Endothelial cell (in vitro differentiated cells): Measurements from ENCODE around the gene FDXR. TPM values are rescaled to one million over a fixed set of nuclear protein-coding genes. Genes with fewer than 3 reads are reported as not detected.
A peak's percentile ranks its signal among the peaks of the same experiment; 100 is the strongest.

Experiments
- DNase-seq: peaks from one replicate; pipeline ENCODE4 v3.0.0; 2021; ENCODE audit warnings: low spot score
- H3K27ac Mint-ChIP-seq: one replicate; pipeline ENCODE4 v1.8.0; 2021; ENCODE audit warnings: mixed read lengths, inconsistent platforms; ENCODE audit not compliant: unreplicated experiment
- H3K27me3 Mint-ChIP-seq: one replicate; pipeline ENCODE4 v1.8.0; 2021; ENCODE audit warnings: mild to moderate bottlenecking, moderate library complexity, mixed read lengths, inconsistent platforms; ENCODE audit not compliant: unreplicated experiment
- H3K36me3 Mint-ChIP-seq: one replicate; pipeline ENCODE4 v1.8.0; 2021; ENCODE audit warnings: mild to moderate bottlenecking, low read depth, mixed read lengths, inconsistent platforms; ENCODE audit not compliant: unreplicated experiment
- H3K4me1 Mint-ChIP-seq: one replicate; pipeline ENCODE4 v1.8.0; 2021; ENCODE audit warnings: mild to moderate bottlenecking, mixed read lengths, inconsistent platforms; ENCODE audit not compliant: unreplicated experiment
- H3K4me3 Mint-ChIP-seq: one replicate; pipeline ENCODE4 v1.8.0; 2021; ENCODE audit warnings: mild to moderate bottlenecking, mixed read lengths, inconsistent platforms; ENCODE audit not compliant: unreplicated experiment
- H3K9me3 Mint-ChIP-seq: one replicate; pipeline ENCODE4 v1.8.0; 2021; ENCODE audit warnings: mixed read lengths, inconsistent platforms; ENCODE audit not compliant: unreplicated experiment
- total RNA-seq: library from RNA; stranded (reverse); fragmentation: NEBNext Ultra II Directional; extraction: Animal tissue kit (Norgen Biotek cat#: 25700); gene quantifications from one replicate; pipeline ENCODE4 v1.2.1, GENCODE V29; 2021; ENCODE audit not compliant: unreplicated experiment
- TF ChIP-seq, protein P1 (sequence below): fragments of 200-600 bp; sonication (generic); IDR thresholded peaks from one replicate; pipeline ENCODE4 v1.5.0; 2021; ENCODE audit warnings: antibody characterized with exemption; ENCODE audit not compliant: unreplicated experiment

FDXR gene
- total RNA-seq, 1 donor from 2014 or later = 22.1 TPM

DNA sequence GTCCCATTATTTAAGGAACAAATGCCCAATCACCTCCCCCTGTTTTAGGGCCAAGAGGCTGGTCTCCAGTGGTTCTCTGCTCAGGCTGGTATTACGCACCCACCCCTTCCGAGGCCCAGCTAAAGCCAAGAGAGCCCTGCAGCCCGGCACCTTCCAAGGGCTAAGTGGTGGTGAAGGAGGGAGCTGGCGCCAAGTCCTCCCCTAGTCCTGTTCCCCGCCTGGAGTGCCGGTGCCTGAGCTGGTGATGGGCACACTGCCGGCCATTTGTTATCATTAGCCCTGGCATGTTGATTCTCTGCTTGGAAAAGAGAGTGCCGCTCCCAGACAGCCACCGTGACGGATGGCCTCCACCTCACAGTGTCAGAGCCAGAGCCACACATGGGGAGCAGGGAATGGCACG is 45.0 kb downstream of the FDXR start:
- no peak overlapping the region for H3K4me3 Mint-ChIP-seq
- H3K4me1 Mint-ChIP-seq = no peaks in the 10 kb centered on the region
- TF ChIP-seq, protein P1, sequence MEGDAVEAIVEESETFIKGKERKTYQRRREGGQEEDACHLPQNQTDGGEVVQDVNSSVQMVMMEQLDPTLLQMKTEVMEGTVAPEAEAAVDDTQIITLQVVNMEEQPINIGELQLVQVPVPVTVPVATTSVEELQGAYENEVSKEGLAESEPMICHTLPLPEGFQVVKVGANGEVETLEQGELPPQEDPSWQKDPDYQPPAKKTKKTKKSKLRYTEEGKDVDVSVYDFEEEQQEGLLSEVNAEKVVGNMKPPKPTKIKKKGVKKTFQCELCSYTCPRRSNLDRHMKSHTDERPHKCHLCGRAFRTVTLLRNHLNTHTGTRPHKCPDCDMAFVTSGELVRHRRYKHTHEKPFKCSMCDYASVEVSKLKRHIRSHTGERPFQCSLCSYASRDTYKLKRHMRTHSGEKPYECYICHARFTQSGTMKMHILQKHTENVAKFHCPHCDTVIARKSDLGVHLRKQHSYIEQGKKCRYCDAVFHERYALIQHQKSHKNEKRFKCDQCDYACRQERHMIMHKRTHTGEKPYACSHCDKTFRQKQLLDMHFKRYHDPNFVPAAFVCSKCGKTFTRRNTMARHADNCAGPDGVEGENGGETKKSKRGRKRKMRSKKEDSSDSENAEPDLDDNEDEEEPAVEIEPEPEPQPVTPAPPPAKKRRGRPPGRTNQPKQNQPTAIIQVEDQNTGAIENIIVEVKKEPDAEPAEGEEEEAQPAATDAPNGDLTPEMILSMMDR = no peak
- no peak for DNase-seq
- peaks cover 14% of the 10 kb centered on the region for H3K36me3 Mint-ChIP-seq
- H3K27me3 Mint-ChIP-seq = peaks cover 5% of the 10 kb centered on the region
- no peak overlapping the region for H3K27ac Mint-ChIP-seq
- no peaks in the 10 kb centered on the region for H3K9me3 Mint-ChIP-seq

DNA sequence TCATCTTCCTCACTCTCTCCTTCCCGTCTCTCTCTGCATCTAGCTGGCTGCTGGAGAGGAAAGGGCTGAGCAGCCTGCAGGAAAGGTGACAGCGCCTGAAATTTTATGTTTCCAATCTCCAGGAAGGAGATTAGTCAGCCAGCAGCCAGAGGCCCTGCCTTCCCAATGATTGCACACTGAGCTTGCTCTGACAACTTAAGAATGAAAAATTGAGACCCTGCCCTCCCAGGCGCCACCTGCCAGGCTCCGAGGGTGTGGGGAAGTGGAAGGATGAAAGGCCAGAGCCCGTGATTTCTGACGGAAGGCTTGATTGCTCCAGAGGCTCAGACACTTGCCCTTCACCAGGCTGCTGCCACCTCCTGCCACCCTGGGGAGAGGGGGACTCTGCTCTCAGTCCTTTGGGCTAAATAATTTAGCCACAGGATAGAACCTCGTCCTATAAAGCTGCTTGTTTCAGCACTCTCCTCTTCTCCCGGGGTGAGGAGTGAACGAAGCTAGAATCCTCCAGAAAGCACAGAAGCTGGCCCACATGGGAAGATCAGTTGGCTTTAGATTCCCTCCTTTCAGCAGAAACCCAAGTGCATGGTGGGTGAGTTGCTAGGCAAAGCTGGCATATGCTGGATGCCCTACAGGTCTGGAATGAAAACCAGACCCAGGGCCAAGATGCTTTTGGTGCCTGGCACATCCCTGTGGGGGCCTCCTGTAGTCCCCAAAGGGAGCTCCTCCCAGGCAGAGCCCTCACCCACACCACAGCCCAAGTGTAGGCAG is 46.7 kb downstream of the FDXR start:
- no peaks in the 10 kb centered on the region for H3K4me1 Mint-ChIP-seq
- TF ChIP-seq, protein P1 = no peak
- DNase-seq = no peak
- no peak overlapping the region for H3K27ac Mint-ChIP-seq
- H3K36me3 Mint-ChIP-seq = peaks cover 11% of the 10 kb centered on the region
- H3K27me3 Mint-ChIP-seq = peaks cover 5% of the 10 kb centered on the region
- H3K4me3 Mint-ChIP-seq = no peak overlapping the region
- no peaks in the 10 kb centered on the region for H3K9me3 Mint-ChIP-seq

DNA sequence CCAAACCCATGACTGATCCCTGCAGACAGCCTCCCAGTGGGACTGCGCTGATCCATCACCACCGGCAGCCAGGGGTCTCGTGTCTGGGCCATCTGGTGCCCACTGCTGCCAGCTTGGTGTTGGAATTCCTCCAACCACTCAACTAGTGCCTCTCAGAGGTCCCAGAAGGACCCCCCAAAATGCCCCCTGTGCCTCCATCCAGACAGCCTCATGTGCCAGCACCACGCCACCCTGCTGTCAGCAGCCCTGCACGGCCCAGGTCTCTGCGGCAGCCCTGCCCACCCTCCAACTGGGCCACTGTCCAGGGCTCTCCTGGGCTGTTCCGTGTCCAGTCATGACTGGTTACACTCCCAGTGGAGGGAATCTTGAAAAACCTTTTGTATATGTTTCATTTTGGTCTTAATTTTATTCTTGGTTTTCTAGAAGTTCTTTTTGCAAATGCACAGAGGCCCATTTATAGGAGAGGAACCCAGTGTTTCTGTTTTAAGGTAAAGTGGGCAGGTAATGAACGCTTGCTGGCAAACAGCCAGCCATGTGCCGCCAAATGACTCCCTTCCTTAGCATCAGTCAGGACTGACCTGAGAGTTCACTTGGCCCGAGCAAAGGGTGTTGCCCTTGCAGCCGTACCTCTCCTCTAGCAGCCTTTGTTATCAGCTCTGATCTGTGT is 47.7 kb downstream of the FDXR start:
- H3K27ac Mint-ChIP-seq = no peak overlapping the region
- H3K36me3 Mint-ChIP-seq = peaks cover 14% of the 10 kb centered on the region
- peaks cover 6% of the 10 kb centered on the region for H3K27me3 Mint-ChIP-seq
- peak overlapping the region; percentile 25 for H3K4me3 Mint-ChIP-seq
- TF ChIP-seq, protein P1 = no peak
- no peak for DNase-seq
- no peaks in the 10 kb centered on the region for H3K9me3 Mint-ChIP-seq
- H3K4me1 Mint-ChIP-seq = no peaks in the 10 kb centered on the region

DNA sequence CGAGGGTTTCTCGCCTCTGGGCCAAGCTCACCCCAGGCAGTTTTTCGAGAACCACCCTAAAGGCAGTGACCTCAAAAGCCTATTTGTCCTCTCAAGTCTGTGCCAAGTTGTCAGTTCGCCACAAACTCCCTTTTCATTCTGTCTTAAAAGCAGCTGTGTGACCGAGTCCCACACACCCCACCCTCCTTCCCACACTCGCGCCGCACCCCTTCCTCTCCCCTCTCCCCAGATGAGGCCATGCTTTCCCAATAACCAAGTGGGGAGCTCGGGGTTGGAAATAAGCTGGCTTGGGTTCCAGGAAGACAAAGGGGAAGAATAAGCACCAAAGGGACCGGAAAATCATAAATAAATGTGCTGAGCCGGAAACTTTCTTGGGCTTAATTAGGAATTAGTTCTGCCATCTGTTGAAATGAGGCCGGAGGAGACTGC is 49.8 kb downstream of the FDXR start:
- Mint-ChIP-seq H3K36me3 (peaks cover 24% of the 10 kb centered on the region), H3K27ac (no peak overlapping the region), H3K4me1 (no peaks in the 10 kb centered on the region), H3K9me3 (no peaks in the 10 kb centered on the region), H3K27me3 (peaks cover 11% of the 10 kb centered on the region), H3K4me3 (no peak overlapping the region)
- no peak for DNase-seq
- TF ChIP-seq, protein P1 = no peak
